Vagina (tissue), 2 donors: Measurements from ENCODE around the gene GATAD2B. TPM values are rescaled to one million over a fixed set of nuclear protein-coding genes. Genes with fewer than 3 reads are reported as not detected.

ENCODE experiments used
- DNase-seq, 2 donors: peaks; one replicate each; pipeline ENCODE4 v3.0.0-alpha.2; 2017; ENCODE audit errors: extremely low spot score in 2 of 2
- H3K27ac ChIP-seq: fragments of 200-600 bp; sonication (generic); one replicate; pipeline ENCODE4 v1.5.1; 2019
- H3K27me3 ChIP-seq: fragments of 200-600 bp; sonication (generic); one replicate; pipeline ENCODE4 v1.5.1; 2019
- H3K36me3 ChIP-seq, 2 donors: fragments of 200-600 bp; sonication (generic); one replicate each; pipeline ENCODE4 v1.5.1; 2017 to 2019
- H3K4me1 ChIP-seq: fragments of 200-600 bp; sonication (generic); one replicate; pipeline ENCODE4 v1.5.1; 2019
- H3K4me3 ChIP-seq, 2 donors: fragments of 200-600 bp; sonication (generic); 1 replicate in 1 of 2; 2 replicates in 1 of 2; pipeline ENCODE4 v1.5.1; 2016 to 2019
- H3K9me3 ChIP-seq: fragments of 200-600 bp; sonication (generic); one replicate; pipeline ENCODE4 v1.5.1; 2019
- POLR2A ChIP-seq, 2 donors: fragments of 450-650 bp; IDR thresholded peaks; one replicate each; pipeline ENCODE4 v1.6.1; 2017; ENCODE audit warnings: antibody characterized with exemption in 2 of 2, mild to moderate bottlenecking in 2 of 2, moderate library complexity in 2 of 2
- POLR2AphosphoS5 ChIP-seq, 2 donors: sonication (generic); formaldehyde crosslinking; IDR thresholded peaks; one replicate each; pipeline ENCODE4 v1.9.0; 2017; ENCODE audit warnings: antibody characterized with exemption in 2 of 2, mild to moderate bottlenecking in 2 of 2, low read depth in 1 of 2; ENCODE audit not compliant: insufficient read depth in 1 of 2
- intact Hi-C: fragments of 100-400 bp; cut with DNase I; formaldehyde crosslinking; loops from one replicate; pipeline ENCODE4 v1.15.1; 2023
- total RNA-seq: library from RNA; depleted of rRNA; stranded (reverse); fragments of >200 nt; gene quantifications from one replicate; pipeline ENCODE4 v1.2.3, GENCODE V29; 2016
- TF ChIP-seq, protein P1 (sequence below), 3 experiments: fragments of 450-650 bp in 2 of 3; fragments of 200-600 bp in 1 of 3; sonication (generic) in 1 of 3; IDR thresholded peaks; one replicate each; pipeline ENCODE4 v1.5.1; 2017 to 2019; ENCODE audit warnings: antibody characterized with exemption in 3 of 3, mild to moderate bottlenecking in 2 of 3, moderate library complexity in 2 of 3

Gene GATAD2B
- total RNA-seq, 1 donor from 2014 or later, result 24.1 TPM

DNA sequence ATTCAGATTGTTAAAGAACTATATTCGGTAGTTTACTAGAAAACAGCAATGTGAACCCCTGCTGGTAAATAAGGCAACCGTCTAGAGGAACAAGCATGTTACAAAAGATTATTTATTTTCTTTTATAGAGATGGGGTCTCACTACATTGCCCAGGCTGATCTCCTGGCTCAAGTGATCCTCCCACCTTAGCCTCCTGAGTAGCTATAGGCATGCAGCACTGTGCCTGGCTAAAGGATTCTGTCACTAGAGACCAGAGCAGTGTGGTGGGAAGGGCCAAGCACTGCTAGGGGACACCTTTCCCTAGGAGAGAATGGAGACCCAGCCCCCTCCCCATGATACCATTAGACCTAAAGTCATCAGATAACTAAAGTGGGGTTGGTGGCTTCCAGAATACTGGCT lies 118.7 kb downstream of the GATAD2B start:
- Histone ChIP-seq H3K4me1 (no peaks in the 10 kb centered on the region), H3K27me3 (no peaks in the 10 kb centered on the region), H3K27ac (no peak overlapping the region), H3K4me3 (no peak overlapping the region), H3K9me3 (no peaks in the 10 kb centered on the region), H3K36me3 (peaks cover 0 to 15% of the 10 kb centered on the region in 2 donors)
- intact Hi-C loops, result no loop called here
- TF ChIP-seq POLR2AphosphoS5 (IDR thresholded peaks at IDR 0.05; ENCODE audit: insufficient read depth in 1 of 2, low read depth in 1 of 2) (no peak), POLR2A (IDR thresholded peaks at IDR 0.05) (no peak)
- TF ChIP-seq, protein P1, sequence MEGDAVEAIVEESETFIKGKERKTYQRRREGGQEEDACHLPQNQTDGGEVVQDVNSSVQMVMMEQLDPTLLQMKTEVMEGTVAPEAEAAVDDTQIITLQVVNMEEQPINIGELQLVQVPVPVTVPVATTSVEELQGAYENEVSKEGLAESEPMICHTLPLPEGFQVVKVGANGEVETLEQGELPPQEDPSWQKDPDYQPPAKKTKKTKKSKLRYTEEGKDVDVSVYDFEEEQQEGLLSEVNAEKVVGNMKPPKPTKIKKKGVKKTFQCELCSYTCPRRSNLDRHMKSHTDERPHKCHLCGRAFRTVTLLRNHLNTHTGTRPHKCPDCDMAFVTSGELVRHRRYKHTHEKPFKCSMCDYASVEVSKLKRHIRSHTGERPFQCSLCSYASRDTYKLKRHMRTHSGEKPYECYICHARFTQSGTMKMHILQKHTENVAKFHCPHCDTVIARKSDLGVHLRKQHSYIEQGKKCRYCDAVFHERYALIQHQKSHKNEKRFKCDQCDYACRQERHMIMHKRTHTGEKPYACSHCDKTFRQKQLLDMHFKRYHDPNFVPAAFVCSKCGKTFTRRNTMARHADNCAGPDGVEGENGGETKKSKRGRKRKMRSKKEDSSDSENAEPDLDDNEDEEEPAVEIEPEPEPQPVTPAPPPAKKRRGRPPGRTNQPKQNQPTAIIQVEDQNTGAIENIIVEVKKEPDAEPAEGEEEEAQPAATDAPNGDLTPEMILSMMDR (IDR thresholded peaks at IDR 0.05), result no peak
- DNase-seq, result no peak

DNA sequence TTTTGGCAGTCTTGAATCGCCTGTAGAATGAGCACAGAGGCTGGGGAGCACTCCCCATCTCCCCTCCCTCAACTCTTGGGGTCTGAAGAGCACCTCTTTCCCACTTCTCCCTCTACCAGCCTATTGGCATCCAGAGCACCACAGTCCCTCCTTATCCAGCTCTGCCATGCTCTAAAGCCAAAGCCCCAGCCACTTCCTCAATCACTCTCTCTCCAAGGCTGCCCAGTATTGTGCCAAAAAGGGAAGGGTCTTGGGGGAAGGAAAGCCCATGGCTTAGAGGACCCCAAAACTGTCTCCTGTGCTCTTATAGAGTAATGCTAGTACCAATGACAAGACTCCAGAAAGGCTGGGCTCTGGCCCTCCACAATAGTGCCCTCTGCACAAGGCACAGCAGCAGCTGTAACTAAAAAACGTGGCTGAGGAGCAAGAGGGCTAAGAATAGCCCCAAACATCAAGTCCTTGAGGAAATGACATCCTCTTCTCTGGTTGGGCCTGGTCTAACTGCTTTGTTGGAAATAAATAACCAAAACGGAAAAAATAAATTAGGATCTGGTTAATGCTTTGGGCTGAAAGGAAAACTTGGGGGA lies 119.2 kb downstream of the GATAD2B start:
- peaks cover 0 to 9% of the 10 kb centered on the region in 2 donors for H3K36me3 ChIP-seq
- H3K27me3 ChIP-seq, result no peaks in the 10 kb centered on the region
- no peak overlapping the region for H3K4me3 ChIP-seq
- TF ChIP-seq POLR2AphosphoS5 (IDR thresholded peaks at IDR 0.05; ENCODE audit: insufficient read depth in 1 of 2, low read depth in 1 of 2) (no peak), POLR2A (IDR thresholded peaks at IDR 0.05) (no peak)
- TF ChIP-seq, protein P1 (IDR thresholded peaks at IDR 0.05), result no peak
- DNase-seq, result no peak
- no peaks in the 10 kb centered on the region for H3K4me1 ChIP-seq
- no peaks in the 10 kb centered on the region for H3K9me3 ChIP-seq
- no peak overlapping the region for H3K27ac ChIP-seq
- intact Hi-C loops, result no loop called here

DNA sequence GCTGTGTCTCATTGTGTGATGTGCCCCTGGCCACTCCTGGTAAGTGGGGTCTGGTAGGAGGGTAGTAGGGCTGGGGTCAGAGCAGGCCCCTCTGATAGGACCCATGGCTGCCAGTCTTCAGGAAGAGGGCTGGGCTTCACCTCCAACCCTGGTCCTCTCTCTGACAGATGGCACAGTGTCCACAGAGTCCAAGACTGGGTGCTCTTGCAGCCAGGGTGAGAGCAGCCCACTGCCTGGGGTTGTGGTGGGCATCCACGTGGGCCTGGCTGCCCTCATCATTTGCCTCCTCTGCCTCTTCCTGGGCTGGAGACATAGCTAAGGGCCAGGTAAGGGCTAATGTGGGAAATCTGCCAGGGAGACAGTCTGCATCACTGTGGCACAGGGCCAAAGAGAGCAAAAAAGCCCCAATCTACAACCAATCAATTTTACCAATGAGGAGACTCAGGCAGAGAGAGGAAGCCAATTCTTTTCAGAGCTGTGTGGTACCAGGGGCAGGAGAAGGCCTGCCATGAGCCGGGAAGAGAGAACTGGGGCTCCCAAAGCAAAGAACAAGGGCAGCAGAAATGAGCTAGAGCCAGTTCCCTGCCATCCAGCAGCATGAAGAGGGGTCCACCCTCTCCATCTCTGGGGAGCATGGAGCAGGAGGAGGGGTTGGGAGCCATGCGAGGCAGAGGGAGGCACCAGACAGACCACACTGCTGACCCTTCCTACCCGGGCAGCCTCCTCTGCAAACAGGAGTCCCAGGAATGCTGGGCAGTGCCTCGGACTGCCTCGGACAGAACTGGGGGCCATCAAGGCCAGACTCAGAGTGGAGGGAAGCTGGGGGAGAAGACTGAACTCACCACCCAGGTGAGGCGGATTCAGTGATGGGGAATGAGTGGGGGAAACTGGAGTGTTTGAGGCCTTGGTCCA lies 120.7 kb downstream of the GATAD2B start:
- Histone ChIP-seq H3K9me3 (no peaks in the 10 kb centered on the region), H3K4me3 (no peak overlapping the region), H3K27me3 (no peaks in the 10 kb centered on the region), H3K27ac (no peak overlapping the region), H3K36me3 (peaks cover 0 to 2% of the 10 kb centered on the region in 2 donors), H3K4me1 (no peaks in the 10 kb centered on the region)
- intact Hi-C loops, result no loop called here
- TF ChIP-seq, protein P1 (IDR thresholded peaks at IDR 0.05), result no peak
- no peak for TF ChIP-seq POLR2A (IDR thresholded peaks at IDR 0.05)
- TF ChIP-seq POLR2AphosphoS5 (IDR thresholded peaks at IDR 0.05; ENCODE audit: insufficient read depth in 1 of 2, low read depth in 1 of 2), result no peak
- DNase-seq, result no peak

DNA sequence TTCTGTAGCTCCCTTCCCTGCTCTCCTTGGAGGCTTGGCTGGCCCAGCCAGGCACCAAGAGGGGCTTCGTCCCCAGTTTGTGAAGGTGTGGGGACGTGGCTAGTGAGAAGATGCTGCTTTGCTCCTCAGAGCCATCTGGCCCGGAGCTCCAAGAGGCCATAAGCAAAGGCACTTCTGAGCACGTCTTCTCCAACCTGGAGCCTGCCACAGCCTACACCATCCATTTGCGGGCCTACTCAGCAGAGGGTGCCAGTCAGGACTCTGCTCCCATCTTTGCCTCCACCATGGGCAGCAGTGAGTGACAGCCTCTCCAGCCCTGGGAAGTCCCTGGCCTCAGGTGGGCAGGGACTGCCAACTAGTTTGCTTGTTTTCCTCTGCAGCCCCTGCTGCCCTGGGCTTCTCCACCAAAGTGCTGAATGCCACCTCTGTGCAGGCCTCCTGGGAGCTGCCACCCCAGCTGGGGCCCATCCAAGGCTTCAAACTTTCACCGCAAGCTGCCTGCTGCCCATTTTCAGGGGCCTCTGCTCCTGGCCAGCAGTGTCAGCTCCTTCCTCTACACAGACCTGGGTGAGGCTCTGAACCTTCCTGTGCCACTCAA lies 121.6 kb downstream of the GATAD2B start:
- intact Hi-C loops, result no loop called here
- no peak for DNase-seq

More for the DNA sequence above, 121.6 kb downstream of the GATAD2B start:
- Histone ChIP-seq H3K4me3 (no peak overlapping the region), H3K36me3 (no peaks in the 10 kb centered on the region), H3K27me3 (no peaks in the 10 kb centered on the region), H3K9me3 (no peaks in the 10 kb centered on the region), H3K27ac (no peak overlapping the region), H3K4me1 (no peaks in the 10 kb centered on the region)
- TF ChIP-seq POLR2AphosphoS5 (IDR thresholded peaks at IDR 0.05; ENCODE audit: insufficient read depth in 1 of 2, low read depth in 1 of 2), result no peak
- TF ChIP-seq, protein P1 (IDR thresholded peaks at IDR 0.05), result no peak
- TF ChIP-seq POLR2A (IDR thresholded peaks at IDR 0.05), result no peak
